Measurements from ENCODE around the gene LRCOL1. TPM values are rescaled to one million over a fixed set of nuclear protein-coding genes. Genes with fewer than 3 reads are reported as not detected.
A peak's percentile ranks its signal among the peaks of the same experiment; 100 is the strongest.

Gene LRCOL1
- total RNA-seq, 6 experiments from 2014 or later = 0.61 to 13.1 (median 6.8) TPM

DNA sequence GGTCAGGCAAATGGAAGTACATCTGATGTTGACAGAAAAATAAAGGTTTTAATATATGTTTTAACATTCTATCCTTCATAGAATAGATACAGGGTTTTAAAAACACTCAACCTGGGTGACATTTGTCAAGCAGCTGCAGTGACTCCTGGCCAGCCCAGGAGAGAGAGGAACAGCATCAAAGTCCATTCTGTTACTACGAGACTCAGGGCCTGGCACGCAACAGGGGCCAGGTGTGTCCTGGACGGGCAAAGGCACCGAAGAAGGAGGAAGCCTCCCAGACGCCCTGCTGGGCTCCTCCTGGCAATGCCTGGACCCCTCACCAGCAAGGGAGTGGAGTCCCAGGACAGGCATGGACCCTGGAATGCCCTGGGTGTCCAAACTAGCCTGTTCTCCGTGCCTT lies 22.1 kb downstream of the LRCOL1 start:
- Histone ChIP-seq H3K27ac (no peak overlapping the region), H3K4me3 (no peak overlapping the region), H3K4me1 (no peaks in the 10 kb centered on the region), H3K27me3 (no peaks in the 10 kb centered on the region), H3K36me3 (no peaks in the 10 kb centered on the region), H3K9me3 (no peaks in the 10 kb centered on the region)
- peak; percentile 19 to 43 (median 34) for ATAC-seq
- intact Hi-C loops (cut with DNase I) = no loop called here
- TF ChIP-seq POLR2A (IDR thresholded peaks at IDR 0.05) = no peak
- TF ChIP-seq CTCF (IDR thresholded peaks at IDR 0.05) = no peak
- DNase-seq = no peak
- 10% methylated on average over 2 of the region's 6 CpGs for WGBS (ENCODE audit: insufficient coverage, low coverage, low lambda C conversion rate, missing lambda C conversion rate)

DNA sequence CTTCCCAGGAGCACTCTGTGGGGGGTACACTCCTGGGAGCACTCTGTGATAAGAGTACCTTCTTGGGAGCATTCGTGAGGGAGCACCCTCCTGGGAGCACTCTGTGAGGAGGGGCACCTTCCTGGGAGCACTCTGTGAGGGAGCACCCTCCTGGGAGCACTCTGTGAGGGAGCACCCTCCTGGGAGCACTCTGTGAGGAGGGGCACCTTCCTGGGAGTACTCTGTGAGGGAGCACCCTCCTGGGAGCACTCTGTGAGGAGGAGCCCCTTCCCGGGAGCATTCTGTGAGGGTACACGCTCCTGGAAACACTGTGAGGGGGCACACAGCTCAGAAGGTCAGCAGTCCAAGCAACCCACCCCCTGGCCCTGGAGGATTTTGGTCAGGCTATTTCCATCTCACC lies 22.6 kb downstream of the LRCOL1 start:
- DNase-seq = no peak
- ATAC-seq = no peak
- Histone ChIP-seq H3K4me1 (no peaks in the 10 kb centered on the region), H3K27me3 (no peaks in the 10 kb centered on the region), H3K27ac (no peak overlapping the region), H3K9me3 (no peaks in the 10 kb centered on the region), H3K4me3 (no peak overlapping the region), H3K36me3 (no peaks in the 10 kb centered on the region)
- TF ChIP-seq POLR2A (IDR thresholded peaks at IDR 0.05) = no peak
- no peak for TF ChIP-seq CTCF (IDR thresholded peaks at IDR 0.05)
- WGBS (ENCODE audit: insufficient coverage, low coverage, low lambda C conversion rate, missing lambda C conversion rate) = no CpG with 5 or more reads among the region's 3 CpGs
- intact Hi-C loops (cut with DNase I) = no loop called here

- no peak for TF ChIP-seq POLR2A (IDR thresholded peaks at IDR 0.05)
- TF ChIP-seq CTCF (IDR thresholded peaks at IDR 0.05) = no peak
- no peak for ATAC-seq
- Histone ChIP-seq H3K4me3 (no peak overlapping the region), H3K36me3 (no peaks in the 10 kb centered on the region), H3K27ac (no peak overlapping the region), H3K27me3 (no peaks in the 10 kb centered on the region), H3K9me3 (no peaks in the 10 kb centered on the region), H3K4me1 (no peaks in the 10 kb centered on the region)
- intact Hi-C loops (cut with DNase I) = no loop called here
- DNase-seq = no peak
- WGBS (ENCODE audit: insufficient coverage, low coverage, low lambda C conversion rate, missing lambda C conversion rate) = 90% methylated on average over 17 of the region's 18 CpGs
These were observed 23.5 kb downstream of the LRCOL1 start for GRCh38 chr12:132586929-132587328.

DNA sequence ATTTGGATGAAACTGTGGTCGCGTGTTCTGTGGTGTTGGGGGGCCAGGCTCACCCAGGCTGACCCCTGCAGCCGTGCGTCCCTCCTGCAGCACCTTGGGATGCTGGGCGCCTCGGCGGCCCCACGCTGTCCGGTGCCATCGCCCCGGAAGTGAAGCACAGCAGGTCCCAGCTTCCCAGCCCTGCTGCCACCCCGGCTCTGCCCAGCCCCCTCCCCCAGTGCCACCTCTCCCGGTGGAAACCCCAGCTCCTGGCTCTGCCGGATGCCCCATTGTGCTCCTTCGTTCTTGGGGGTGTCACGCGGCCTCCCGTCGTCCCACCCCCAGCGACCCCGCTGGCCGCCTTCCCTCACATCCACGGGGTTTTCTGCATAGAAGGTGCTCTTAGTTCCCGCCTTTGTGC lies 25.2 kb downstream of the LRCOL1 start:
- DNase-seq = no peak
- intact Hi-C loops (cut with DNase I) = no loop called here
- no peak for ATAC-seq
- Histone ChIP-seq H3K4me3 (no peak overlapping the region), H3K4me1 (no peaks in the 10 kb centered on the region), H3K36me3 (no peaks in the 10 kb centered on the region), H3K27me3 (no peaks in the 10 kb centered on the region), H3K9me3 (no peaks in the 10 kb centered on the region), H3K27ac (no peak overlapping the region)
- TF ChIP-seq POLR2A (IDR thresholded peaks at IDR 0.05) = no peak
- TF ChIP-seq CTCF (IDR thresholded peaks at IDR 0.05) = no peak
- WGBS (ENCODE audit: insufficient coverage, low coverage, low lambda C conversion rate, missing lambda C conversion rate) = 79% methylated on average over 14 of the region's 24 CpGs

- H3K4me3 ChIP-seq = no peak overlapping the region
- no peaks in the 10 kb centered on the region for H3K4me1 ChIP-seq
- intact Hi-C loops (cut with DNase I) = no loop called here
- no peak for ATAC-seq
- H3K36me3 ChIP-seq = no peaks in the 10 kb centered on the region
- no peak for DNase-seq
- WGBS (ENCODE audit: insufficient coverage, low coverage, low lambda C conversion rate, missing lambda C conversion rate) = 72% methylated on average over 3 of the region's 14 CpGs
- H3K27me3 ChIP-seq = no peaks in the 10 kb centered on the region
- H3K9me3 ChIP-seq = no peaks in the 10 kb centered on the region
- H3K27ac ChIP-seq = no peak overlapping the region
- no peak for TF ChIP-seq POLR2A (IDR thresholded peaks at IDR 0.05)
- TF ChIP-seq CTCF (IDR thresholded peaks at IDR 0.05) = no peak
These were observed 26.0 kb downstream of the LRCOL1 start for GRCh38 chr12:132584429-132584828.
